ENCODE measurements around the gene SGCD.

DNA sequence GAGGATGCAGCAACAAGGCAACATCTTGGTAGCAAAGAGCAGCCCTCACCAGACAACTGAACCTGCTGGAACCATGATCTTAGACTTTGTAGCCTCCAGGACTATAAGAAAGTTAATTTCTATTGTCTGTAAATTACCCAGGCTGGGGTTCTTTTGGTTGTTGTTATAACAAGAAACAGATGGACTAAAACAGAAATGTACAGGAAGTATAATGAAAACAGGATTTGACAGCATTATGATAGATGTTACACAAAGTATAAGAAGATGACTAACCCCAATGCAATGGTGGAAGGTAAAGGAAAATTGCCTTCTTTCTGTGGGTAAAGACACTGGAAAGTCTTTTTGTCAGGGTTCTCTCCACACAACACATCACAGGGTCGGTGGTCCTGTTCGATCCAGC lies 204.2 kb downstream of the SGCD start:
- TF ChIP-seq, protein P1, sequence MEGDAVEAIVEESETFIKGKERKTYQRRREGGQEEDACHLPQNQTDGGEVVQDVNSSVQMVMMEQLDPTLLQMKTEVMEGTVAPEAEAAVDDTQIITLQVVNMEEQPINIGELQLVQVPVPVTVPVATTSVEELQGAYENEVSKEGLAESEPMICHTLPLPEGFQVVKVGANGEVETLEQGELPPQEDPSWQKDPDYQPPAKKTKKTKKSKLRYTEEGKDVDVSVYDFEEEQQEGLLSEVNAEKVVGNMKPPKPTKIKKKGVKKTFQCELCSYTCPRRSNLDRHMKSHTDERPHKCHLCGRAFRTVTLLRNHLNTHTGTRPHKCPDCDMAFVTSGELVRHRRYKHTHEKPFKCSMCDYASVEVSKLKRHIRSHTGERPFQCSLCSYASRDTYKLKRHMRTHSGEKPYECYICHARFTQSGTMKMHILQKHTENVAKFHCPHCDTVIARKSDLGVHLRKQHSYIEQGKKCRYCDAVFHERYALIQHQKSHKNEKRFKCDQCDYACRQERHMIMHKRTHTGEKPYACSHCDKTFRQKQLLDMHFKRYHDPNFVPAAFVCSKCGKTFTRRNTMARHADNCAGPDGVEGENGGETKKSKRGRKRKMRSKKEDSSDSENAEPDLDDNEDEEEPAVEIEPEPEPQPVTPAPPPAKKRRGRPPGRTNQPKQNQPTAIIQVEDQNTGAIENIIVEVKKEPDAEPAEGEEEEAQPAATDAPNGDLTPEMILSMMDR (IDR thresholded peaks at IDR 0.05) = no peak
- no peak for TF ChIP-seq POLR2A (IDR thresholded peaks at IDR 0.05)
